Stimulated activated CD4-positive, alpha-beta T cell treated with anti-CD3 and anti-CD28 coated beads, Interleukin-1b, Interleukin-23, amount 100 ng/mL, for 4 hours (primary cell): ENCODE measurements around the gene GLIS1.

ENCODE experiments used
- DNase-seq, 2 donors: peaks; one replicate each; pipeline ENCODE4 v3.0.0-alpha.2; 2020; ENCODE audit warnings: low read depth in 2 of 2

Gene GLIS1

GRCh38 chr1:53582211-53583020, 156.5 kb downstream of the GLIS1 start:
- DNase-seq, result no peak

GRCh38 chr1:53581476-53581875, 157.5 kb downstream of the GLIS1 start:
- DNase-seq, result no peak

- no peak for DNase-seq
These were observed 158.1 kb downstream of the GLIS1 start for GRCh38 chr1:53580739-53581475.

DNA sequence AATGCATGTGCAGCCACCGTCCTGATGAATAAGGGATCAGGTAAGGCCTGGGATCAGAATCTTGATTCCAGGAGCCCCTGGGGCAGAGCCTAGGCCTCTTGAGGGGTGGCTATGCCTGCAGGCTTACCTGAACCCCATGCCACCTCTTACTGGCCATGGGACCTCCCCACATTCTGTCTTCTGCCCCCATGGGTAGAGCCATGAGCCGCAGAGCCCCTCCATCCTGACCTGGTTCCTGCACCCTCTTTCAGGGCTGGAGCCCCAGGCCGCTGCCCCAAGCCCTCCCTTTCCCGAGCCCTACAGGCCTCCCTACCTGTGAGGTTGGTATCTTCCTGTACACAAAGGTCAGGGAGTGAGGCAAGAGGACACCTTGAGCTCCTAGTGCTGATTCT, 159.0 kb downstream of the GLIS1 start:
- DNase-seq, result no peak

- DNase-seq, result no peak
These were observed 159.5 kb downstream of the GLIS1 start for GRCh38 chr1:53579221-53580008.

GRCh38 chr1:53578358-53578757, 160.6 kb downstream of the GLIS1 start:
- no peak for DNase-seq

- no peak for DNase-seq
These were observed 161.2 kb downstream of the GLIS1 start for GRCh38 chr1:53577761-53578100.

- DNase-seq, result no peak
These were observed 161.9 kb downstream of the GLIS1 start for GRCh38 chr1:53576866-53577760.

GRCh38 chr1:53576381-53576801, 162.6 kb downstream of the GLIS1 start:
- DNase-seq, result no peak

GRCh38 chr1:53575955-53576320, 163.0 kb downstream of the GLIS1 start:
- DNase-seq, result no peak

DNA sequence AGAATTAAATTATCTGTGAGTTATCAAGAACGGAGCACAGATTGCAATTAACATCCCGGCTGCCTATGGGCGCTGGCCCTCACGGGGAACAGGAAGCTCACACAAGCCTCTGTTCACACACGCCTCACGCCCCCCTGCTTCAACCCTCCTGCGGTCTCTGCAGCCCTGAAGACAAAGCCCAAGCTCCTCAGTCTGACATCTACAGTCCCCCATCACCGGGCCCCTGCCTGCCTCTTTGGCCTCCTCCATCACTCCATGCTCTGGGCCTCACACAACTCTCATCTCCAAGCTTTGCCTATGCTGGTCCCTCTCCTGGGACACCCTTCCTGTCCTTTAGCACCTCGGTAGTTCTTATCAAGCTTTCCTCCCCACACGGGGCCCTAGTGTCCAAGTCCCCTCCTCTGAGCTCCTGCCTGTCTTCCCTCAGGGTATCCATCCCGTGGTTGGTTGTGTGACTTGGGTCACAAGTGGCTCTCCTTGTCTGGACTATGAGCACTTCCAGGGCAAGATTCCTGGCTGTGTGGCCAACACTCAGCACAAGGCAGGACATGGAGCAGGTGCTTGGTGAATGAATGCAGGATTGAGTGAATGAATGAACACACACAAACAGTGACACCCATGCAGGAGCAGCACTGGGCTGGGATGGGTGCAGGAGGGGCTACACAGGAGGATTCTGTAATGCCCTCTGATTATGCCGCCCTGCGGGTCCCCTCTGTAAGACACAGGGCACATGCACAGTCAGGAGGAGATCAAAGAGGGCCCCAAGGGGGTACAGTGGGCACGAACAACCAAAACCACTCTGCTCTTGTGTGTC, 163.6 kb downstream of the GLIS1 start:
- no peak for DNase-seq

DNA sequence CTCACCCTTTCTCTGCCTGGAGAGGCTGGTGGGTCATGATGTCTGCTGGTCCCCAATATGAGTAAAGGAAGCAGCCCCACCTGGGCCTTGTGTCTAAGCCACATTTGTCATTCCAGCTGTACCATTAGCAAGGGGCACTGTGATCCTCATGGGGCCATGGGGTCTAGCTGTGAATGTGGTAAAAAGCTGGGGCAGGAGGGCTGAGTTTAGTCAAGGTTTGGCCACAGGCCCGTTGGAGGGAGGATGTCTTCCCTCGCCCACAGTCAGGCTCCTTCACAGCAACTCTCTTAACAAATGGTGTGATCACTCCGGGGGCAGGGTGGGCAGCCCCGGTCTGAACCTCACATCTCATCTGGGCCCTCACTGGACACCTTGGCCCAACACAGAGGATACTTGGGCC, 164.3 kb downstream of the GLIS1 start:
- DNase-seq, result no peak

DNA sequence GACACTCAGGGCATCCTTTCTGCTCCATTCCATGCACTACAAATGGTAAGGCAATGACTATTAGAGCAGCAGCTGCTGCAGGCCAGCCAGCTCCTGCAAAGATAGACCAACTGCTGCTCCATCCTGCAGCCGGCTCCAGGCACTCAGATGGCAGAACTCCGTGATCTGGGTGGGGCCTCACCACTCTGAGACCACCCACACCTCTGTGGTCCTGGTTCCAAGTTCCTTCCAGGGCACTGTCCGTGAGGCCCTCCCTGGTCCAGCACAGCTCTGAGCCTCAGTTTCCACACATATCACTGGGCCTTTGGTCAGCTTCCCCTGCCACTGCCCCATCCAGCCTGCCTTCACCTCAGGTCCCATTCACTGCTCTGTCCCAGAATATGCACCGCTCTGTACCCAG, 165.0 kb downstream of the GLIS1 start:
- no peak for DNase-seq

- no peak for DNase-seq
These were observed 165.4 kb downstream of the GLIS1 start for GRCh38 chr1:53573522-53573921.

DNA sequence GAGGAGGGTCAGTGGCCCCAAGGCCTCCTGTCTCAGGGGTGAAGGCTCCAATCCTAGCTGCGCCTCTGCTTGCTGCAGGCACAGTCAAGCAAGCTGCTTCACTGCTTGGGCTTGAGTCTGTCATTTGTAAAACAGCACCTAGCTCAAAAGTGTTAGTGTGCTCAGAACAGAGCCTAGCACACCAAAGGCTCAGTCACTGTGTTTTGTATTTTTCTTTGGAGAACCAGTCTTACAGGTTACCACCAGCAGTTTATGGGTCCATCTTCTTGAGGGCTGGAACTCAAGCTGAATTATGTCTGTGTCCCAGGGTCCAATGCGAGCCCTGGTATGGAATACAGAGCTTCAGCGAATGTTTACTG, 166.2 kb downstream of the GLIS1 start:
- DNase-seq, result no peak

DNA sequence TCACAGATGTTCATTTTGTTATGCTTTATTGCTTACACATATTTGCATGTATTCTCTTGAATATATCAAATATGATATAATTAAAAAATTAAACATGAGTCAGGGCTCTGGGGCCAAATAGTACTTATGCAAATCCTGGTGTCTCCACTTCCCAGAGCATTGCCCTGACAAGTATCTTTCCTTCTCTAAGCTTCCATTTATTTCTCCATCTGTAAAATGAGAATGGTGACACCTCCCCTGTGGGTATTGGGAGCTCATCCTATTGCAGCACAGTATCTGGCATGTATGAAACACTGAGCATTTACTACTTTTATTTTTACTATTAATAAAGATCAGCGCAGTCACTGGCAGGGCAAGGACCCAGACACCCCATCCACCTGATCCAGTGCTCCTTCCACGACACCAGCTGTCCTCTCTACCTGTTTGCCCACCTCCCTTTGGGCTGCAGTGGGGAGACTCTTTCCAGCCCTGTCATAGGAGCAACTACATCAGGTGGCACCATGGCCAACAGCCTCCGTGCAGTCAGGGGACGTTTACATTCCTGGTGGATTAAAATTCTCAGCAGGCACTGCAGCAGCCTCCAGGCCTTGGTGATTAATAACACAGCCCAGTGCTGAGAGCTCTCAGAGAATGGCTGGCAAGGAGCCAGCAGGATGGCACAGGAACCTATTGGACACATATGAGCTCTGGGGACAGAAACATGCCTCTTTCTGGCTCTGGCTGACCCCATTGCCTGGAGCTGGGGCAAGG, 166.7 kb downstream of the GLIS1 start:
- no peak for DNase-seq

DNA sequence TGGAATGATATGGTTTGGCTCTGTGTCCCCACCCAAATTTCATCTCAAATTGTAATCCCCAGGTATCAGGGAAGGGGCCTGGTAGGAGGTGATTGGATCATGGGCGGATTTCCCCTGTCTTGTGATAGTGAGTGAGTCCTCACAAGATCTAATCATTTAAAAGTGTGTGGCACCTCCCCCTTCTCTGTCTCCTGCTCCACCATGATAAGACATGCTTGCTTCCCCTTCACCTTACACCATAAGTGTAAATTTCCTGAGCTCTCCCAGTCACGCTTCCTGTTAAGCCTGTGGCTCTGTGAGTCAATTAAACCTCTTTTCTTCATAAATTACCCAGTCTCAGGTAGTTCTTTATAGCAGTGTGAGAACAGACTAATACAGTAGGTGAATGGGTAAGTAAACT, 170.4 kb downstream of the GLIS1 start:
- DNase-seq, result no peak

DNA sequence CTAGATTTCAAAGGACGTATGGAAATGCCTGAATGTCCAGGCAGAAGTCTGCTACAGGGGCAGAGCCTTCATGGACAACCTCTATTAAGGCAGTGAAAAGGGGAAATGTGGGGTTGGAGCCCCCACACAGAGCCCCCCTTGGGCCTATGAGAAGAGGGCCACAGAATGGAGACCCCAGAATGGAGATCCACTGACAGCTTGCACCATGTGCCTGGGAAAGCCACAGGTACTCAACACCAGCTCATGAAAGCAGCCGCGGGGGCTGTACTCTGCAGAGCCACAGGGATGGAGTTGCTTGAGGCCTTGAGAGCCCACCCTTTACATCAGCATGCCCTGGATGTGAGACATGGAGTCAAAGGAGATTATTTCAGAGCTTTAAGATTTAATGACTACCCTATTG, 171.1 kb downstream of the GLIS1 start:
- no peak for DNase-seq

GRCh38 chr1:53567450-53567849, 171.5 kb downstream of the GLIS1 start:
- DNase-seq, result no peak

DNA sequence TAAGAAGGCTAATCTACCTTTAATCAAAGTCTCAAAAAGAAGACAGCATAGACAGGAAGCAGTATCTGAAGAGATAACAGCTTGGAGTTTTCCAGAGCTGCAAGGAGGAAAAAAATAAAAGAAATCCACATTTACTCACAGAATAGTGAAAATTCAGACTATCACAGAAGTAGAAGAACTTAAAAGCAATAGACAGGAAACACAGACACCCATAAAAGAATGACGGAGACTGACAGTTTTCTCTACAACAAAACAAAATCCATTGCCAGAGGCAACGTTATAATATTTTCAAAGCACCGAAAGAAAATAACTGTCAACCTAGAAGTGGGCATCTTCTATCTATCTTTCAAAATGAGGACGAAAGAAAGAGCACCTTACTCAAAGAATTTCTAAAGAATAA, 175.4 kb downstream of the GLIS1 start:
- DNase-seq, result no peak
